Tibial nerve (tissue), 4 donors: ENCODE data around the gene ANKRD18B.
"Not testable (repeated sequence)": the region's sequence is repeated elsewhere in the genome, so short reads cannot be mapped to it uniquely, and the experiment has no call there.

Experiments used
- CTCF ChIP-seq, 5 experiments: fragments of 200-600 bp in 3 of 5; fragments of 450-650 bp in 2 of 5; sonication (generic) in 3 of 5; IDR thresholded peaks; one replicate each; pipeline ENCODE4 v1.5.1; 2016 to 2019; ENCODE audit warnings: antibody characterized with exemption in 5 of 5, mild to moderate bottlenecking in 3 of 5, moderate library complexity in 2 of 5
- EP300 ChIP-seq, 2 donors: sonication (generic); formaldehyde crosslinking; IDR thresholded peaks; one replicate each; pipeline ENCODE4 v1.6.1; 2017; ENCODE audit warnings: antibody characterized with exemption in 2 of 2, mild to moderate bottlenecking in 1 of 2

- TF ChIP-seq CTCF, EP300 (IDR thresholded peaks at IDR 0.05): not testable (repeated sequence)
Observed at GRCh38 chr9:33604936-33605335, 80.9 kb downstream of the ANKRD18B start.
